ENCODE measurements around the gene ETV5.

- TF ChIP-seq, protein P1, sequence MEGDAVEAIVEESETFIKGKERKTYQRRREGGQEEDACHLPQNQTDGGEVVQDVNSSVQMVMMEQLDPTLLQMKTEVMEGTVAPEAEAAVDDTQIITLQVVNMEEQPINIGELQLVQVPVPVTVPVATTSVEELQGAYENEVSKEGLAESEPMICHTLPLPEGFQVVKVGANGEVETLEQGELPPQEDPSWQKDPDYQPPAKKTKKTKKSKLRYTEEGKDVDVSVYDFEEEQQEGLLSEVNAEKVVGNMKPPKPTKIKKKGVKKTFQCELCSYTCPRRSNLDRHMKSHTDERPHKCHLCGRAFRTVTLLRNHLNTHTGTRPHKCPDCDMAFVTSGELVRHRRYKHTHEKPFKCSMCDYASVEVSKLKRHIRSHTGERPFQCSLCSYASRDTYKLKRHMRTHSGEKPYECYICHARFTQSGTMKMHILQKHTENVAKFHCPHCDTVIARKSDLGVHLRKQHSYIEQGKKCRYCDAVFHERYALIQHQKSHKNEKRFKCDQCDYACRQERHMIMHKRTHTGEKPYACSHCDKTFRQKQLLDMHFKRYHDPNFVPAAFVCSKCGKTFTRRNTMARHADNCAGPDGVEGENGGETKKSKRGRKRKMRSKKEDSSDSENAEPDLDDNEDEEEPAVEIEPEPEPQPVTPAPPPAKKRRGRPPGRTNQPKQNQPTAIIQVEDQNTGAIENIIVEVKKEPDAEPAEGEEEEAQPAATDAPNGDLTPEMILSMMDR (IDR thresholded peaks at IDR 0.05): no peak
- TF ChIP-seq POLR2A (IDR thresholded peaks at IDR 0.05; ENCODE audit: low read length) (no peak), MAX (IDR thresholded peaks at IDR 0.05) (no peak), TP53 (CRISPR knock-in tag; IDR thresholded peaks at IDR 0.05) (no peak), CEBPB (IDR thresholded peaks at IDR 0.05) (no peak)
- TF ChIP-seq, protein P2, sequence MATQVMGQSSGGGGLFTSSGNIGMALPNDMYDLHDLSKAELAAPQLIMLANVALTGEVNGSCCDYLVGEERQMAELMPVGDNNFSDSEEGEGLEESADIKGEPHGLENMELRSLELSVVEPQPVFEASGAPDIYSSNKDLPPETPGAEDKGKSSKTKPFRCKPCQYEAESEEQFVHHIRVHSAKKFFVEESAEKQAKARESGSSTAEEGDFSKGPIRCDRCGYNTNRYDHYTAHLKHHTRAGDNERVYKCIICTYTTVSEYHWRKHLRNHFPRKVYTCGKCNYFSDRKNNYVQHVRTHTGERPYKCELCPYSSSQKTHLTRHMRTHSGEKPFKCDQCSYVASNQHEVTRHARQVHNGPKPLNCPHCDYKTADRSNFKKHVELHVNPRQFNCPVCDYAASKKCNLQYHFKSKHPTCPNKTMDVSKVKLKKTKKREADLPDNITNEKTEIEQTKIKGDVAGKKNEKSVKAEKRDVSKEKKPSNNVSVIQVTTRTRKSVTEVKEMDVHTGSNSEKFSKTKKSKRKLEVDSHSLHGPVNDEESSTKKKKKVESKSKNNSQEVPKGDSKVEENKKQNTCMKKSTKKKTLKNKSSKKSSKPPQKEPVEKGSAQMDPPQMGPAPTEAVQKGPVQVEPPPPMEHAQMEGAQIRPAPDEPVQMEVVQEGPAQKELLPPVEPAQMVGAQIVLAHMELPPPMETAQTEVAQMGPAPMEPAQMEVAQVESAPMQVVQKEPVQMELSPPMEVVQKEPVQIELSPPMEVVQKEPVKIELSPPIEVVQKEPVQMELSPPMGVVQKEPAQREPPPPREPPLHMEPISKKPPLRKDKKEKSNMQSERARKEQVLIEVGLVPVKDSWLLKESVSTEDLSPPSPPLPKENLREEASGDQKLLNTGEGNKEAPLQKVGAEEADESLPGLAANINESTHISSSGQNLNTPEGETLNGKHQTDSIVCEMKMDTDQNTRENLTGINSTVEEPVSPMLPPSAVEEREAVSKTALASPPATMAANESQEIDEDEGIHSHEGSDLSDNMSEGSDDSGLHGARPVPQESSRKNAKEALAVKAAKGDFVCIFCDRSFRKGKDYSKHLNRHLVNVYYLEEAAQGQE (IDR thresholded peaks at IDR 0.05): no peak
Measured at GRCh38 chr3:186121278-186121677, 12.4 kb upstream of the ETV5 start.

All from A549 (cell line).